CD1c-positive myeloid dendritic cell (primary cell): ENCODE results near the gene GALNT17.

Experiments used
- DNase-seq: peaks from one replicate; pipeline ENCODE4 v3.0.0-alpha.2; 2016; ENCODE audit errors: extremely low spot score

The GALNT17 gene

DNA sequence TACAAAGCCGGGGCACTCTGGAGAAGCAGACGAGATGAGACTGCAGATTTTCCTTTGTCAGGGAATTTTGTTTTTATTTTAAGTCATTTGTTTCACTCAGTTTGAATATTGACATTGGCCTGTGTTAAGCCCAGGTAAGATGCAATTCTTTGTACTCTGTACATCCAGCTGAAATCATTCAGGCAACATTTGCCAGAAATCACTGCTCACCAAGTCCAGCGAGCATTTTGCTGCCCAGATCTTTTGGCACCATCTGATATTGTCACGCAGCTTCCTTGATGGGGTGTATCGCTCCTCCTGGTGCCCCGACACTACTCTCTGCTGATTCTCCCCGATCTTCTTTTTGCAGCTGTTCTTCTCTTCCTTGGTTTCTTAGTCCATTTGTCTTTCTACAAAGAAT is 261.7 kb downstream of the GALNT17 start:
- DNase-seq: no peak

DNA sequence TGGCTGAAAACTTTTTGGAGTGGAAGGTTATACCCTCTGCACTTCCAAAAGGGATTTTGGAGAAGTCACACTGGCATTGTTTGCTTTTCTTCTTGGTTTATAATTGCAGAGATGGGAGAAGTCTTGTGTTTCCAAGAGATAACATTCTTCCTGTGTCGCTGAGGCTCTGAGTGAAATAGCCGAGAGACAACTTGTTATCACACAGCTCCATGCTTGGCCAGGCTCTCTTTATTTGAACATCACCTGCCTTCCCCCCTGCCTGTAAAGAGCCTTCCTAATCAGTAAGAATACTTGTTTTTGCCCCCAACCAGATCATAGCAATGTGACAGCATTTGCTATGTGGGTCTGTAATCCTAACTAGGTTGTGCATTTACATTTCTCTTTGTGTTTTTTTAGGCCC is 270.7 kb downstream of the GALNT17 start:
- no peak for DNase-seq

GRCh38 chr7:71403202-71403946 is 271.4 kb downstream of the GALNT17 start:
- DNase-seq: no peak

DNA sequence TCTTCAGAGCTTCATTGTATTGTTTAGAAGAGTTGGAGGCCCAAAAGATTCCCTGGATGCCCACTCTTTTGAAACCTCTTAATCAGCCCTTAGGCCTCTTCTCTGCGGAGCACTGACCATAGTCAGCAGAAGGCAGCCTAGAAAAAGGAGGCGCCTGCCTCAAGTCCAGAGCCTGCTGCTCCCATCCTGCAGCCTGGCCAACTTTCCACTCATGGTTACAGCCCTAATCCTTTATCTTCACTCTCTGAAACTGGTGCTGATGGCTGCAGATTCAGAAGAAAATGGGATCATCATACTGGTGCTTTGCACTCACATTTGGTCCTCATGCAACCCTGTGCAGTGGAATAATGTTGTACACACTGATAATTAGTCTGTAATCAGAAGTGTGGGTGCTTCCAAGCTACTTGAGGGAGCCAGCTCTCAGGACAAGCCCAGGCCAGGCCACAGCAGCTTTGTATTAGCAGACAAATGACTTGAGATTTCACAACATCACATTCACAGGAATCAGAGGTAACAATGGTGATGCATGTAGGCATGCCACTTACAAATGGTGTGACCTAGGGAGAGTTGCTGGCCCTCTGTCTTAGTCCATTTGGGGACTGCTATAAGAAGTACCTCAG is 272.9 kb downstream of the GALNT17 start:
- no peak for DNase-seq

GRCh38 chr7:71408271-71408670 is 276.3 kb downstream of the GALNT17 start:
- DNase-seq: no peak

DNA sequence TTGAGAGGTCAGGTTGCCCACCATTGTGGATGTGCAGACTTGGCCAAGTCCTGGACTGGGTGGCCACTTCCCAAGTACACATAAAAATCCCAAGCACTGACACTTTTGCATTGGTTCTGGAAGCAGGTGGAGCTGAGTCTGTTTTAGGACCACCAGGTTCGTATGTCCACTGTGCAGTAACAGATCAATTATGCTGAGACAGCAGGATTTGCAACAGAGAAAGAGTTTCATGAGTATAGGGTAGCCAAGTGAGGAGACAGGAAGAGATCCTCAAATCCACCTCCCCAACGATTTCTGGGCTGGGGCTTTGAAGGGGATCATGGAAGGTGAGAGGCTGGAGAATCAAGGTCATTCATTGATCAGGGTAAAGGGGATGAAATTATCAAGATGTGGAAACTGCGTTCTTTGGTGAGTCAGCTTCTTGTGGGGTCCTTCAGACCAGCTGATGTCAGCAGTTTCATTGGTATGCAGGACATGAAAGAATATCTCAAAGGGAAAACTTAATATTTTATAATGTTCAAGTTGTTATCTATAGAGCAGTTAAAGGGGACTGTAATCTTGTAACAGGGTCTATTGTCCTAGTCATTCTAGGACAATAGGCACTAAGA is 277.7 kb downstream of the GALNT17 start:
- no peak for DNase-seq

GRCh38 chr7:71411475-71411874 is 279.5 kb downstream of the GALNT17 start:
- DNase-seq: no peak

DNA sequence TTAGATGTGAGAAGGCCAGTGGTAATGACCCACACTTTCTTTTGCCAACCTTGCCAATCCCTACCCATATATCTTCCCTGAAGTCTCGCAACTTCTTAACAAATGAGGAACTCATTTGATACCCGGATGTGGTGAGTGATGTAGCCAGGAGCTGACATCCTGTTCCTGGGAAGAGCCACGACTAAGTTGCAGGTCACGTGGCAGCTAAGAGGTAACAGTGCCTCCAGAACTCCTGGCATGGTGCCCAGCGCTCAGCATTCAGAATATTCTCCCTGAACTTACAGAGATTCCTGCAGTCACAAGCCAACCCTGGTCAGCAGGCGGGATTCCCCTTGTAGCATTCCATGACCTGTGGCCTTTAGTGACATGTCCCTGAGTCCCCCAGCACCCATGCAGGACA is 282.5 kb downstream of the GALNT17 start:
- DNase-seq: no peak

DNA sequence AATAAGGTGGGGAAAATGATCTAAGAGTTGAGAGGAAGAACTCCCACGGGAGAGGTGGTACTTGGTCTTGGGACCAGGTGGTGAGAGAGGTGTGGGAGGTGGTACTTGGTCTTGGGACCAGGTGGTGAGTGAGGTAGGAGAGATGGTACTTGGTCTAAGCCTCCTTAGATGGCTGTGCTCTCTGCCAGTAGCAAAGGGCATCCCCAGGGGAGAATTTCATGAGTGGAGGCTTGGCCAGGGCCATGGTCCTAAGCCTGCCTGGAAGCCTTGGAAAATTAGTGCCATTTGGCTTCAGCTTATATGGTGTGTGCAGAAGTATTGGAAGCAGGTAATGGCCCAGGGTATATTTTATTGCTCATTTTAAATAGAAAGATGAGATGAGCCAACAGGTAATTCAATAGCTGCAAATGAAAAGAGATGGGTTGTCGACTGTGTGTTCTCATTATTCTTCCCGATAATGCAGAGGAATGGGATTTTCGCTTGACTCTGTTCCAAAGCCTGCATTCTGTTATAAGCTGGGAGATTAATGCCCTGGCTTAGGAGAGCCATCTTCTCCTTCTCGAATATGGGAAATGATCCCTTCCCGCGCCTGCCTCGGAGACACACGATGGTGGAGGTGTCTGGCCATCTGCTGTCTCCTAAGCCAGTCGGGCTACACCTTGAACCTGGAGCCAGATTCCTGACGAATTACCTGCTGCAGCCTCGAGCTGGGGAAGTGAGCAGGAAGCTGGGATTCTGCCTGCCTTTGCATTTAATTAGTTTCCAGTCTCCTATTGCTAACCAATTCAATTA is 287.8 kb downstream of the GALNT17 start:
- no peak for DNase-seq

DNA sequence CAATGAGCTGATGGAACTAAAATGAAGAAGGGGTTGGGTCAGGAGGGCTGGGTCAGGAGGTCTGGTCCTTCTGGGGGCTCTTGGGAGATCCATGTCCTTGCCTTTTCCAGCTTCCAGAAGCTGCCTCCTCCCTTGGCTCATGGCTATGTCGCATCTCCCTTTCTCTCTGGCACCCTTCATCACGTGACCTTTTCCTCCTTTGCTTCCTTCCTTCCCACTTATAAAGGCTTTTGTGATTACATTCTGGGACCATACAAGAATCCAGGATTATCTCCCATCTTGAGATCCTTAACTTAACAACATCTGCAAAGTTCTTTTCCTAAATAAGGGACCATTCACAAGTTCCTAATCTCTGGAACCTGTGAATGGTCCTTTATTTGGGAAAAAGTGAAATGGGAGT is 290.2 kb downstream of the GALNT17 start:
- DNase-seq: no peak

GRCh38 chr7:71424166-71425035 is 292.5 kb downstream of the GALNT17 start:
- DNase-seq: no peak

DNA sequence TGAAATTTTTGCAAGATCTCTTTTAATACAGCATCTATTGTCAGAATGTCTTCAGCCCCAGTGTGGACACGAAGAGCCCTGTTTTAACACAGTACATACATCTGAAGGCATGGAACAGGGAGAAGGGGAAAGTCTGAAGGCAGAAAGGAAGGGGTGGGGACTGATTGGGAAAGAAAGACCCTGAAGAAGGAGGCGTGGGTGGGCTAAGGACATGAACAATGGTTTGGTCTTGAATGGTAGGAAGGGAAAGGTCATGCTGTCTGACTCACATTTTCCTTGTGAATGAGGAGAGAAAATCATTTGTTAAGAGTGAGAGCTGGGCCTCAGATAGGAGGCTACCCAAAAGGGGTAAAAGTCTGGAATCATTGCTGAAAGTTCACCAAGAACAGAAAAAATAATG is 297.1 kb downstream of the GALNT17 start:
- DNase-seq: no peak

GRCh38 chr7:71430246-71430645 is 298.3 kb downstream of the GALNT17 start:
- DNase-seq: no peak

- DNase-seq: no peak
Measured at GRCh38 chr7:71439321-71439720, 307.4 kb downstream of the GALNT17 start.

DNA sequence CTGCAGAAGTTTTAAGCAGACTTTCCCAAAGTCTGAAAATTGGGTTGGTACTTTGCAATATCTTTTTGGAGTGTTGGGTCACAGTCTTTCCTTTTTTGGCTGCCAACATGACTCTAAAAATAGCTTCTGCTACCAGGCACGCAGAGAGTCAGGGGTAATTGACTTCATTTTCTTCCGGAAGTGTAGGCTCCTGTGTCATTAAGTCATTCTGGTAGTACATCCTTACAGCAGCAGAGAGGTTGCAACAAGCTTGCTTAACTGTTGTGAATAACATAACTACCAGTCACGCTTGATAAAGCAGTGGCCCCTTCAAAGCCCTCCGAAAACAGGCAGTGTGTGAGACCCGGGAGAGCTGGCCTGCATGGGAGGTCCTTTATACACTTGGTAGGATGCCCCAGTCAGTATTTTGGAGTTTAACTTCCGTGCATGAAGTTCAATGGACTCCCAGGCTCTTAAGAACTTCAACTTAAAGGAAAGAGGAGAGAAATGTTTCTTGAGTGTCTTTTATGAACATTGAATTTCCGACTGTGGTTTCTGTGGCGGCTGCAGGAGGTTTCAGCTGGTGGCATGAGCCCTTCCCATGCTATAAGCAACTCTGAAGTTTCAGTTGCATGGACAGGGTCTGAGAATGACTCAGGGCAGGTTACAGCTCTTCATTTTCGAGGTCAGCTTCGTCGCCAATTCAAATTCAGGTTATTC is 310.7 kb downstream of the GALNT17 start:
- DNase-seq: no peak

- DNase-seq: no peak
Measured at GRCh38 chr7:71443191-71443530, 311.2 kb downstream of the GALNT17 start.

DNA sequence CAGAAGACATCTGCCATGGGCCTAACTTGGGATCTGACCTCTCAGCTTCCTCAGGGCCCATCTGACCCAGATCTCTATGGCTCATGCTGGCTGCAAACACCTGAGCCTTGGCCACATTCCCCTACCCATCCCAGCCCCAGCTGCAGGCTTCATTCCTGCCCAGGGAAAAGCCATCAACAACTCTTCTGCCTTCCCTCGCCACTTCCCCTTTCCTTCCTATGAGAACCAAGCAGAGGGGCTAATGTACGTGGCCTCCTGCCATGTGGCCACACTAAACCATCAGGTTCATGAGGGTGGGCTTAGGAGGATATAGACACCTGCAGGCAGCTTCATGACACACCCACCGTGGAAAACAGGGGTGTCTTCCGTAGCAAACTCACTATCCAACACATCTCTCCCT is 312.2 kb downstream of the GALNT17 start:
- DNase-seq: no peak

DNA sequence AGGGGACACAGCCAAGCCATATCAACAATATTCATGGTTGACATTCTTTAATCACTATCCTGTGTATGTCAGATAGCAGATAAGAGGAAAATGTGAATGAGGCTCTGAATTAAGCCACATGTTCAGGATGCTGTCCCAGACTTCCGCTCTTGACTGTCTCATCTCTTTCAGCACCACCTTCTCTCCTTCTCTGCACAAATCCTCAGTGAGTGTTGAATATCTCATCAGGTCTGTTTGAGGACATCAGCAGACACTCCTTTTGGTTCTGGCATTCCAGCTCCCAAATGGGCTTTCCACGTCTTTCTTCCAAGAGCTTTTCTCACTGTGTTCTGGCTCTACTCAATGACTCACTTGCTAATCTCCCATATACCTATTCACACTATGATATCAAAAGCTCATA is 321.7 kb downstream of the GALNT17 start:
- DNase-seq: no peak

DNA sequence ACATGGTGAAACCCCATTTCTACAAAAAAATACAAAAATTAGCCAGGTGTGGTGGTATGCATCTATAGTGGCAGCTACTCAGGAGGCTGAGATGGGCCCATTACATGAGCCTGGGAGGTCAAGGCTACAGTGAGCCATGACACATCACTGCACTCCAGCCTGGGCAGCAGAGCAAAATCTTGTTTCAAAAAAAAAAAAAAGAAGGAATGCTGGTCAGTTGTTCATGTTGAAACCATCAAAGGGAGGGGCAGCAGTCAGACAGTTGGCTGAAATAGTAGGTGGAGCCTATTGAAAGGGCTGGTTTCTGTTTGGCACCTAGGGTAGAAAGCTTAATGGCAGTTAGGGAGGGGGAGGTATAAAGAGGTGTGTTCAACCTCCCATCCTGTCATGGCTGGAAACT is 323.0 kb downstream of the GALNT17 start:
- DNase-seq: no peak

DNA sequence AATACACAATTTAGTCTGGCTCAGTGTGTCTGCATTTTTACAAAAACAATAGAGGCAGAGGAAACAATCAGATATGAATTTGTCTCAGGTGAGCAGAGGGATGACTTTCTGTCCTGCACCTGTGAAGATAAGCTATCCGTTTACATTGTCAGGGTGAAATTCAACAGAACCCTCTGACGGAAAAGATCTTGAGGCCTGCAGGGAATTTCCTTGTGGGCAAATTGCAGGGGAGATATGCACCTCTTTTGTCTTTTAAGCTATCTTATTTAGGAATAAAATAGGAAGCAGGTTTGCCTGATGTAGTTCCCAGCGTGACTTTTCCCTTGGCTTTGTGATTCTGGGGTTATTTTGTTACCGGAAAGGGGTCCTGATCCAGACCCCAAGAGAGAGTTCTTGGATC is 325.1 kb downstream of the GALNT17 start:
- no peak for DNase-seq
